Midbrain (tissue), 1 donor: ENCODE results near the gene ACSF2.
"Not testable (repeated sequence)": the region's sequence is repeated elsewhere in the genome, so short reads cannot be mapped to it uniquely, and the experiment has no call there.

Source experiments
- DNase-seq: peaks from one replicate; lab custom pipeline; 2025; lab: John Stamatoyannopoulos, UW

ACSF2 gene, protein sequence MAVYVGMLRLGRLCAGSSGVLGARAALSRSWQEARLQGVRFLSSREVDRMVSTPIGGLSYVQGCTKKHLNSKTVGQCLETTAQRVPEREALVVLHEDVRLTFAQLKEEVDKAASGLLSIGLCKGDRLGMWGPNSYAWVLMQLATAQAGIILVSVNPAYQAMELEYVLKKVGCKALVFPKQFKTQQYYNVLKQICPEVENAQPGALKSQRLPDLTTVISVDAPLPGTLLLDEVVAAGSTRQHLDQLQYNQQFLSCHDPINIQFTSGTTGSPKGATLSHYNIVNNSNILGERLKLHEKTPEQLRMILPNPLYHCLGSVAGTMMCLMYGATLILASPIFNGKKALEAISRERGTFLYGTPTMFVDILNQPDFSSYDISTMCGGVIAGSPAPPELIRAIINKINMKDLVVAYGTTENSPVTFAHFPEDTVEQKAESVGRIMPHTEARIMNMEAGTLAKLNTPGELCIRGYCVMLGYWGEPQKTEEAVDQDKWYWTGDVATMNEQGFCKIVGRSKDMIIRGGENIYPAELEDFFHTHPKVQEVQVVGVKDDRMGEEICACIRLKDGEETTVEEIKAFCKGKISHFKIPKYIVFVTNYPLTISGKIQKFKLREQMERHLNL

DNA sequence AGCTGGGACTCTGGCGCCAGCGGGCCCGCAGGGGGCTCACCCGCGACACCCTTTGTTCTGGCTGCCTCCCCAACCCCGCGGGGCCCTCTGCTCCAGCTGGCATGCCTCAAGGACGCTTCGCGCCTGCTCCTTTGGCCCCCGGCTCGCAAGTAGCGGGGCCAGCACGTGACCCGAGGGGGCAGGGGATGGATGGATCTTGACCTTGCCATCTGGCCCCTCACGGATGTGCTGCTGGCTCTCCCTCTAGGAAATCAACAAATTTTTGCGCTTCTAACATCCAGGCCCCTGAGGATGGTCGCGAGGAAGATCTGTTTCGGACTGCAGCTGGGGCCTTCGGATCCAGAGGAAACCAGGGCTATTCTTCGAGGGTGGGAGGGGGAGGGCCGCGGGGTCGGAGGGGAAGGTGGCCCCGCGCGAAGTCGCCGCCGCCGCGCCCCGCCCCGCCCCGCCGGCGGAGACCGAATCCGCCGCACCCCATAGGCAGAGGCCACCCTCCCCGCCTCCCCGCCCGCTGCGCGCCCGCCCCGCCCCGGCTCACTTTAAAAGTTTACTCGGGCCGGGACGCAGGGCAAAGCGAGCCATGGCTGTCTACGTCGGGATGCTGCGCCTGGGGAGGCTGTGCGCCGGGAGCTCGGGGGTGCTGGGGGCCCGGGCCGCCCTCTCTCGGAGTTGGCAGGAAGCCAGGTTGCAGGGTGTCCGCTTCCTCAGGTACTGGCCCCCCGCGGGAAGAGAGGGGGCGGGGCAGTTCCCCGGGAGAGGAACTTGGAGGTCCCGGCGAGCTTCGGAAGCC, at the start of gene ACSF2:
Gene ACSF2, plus strand, starts transcription at position 537 of the 790 bp plus-strand sequence. Its CDS starts 44 bp downstream, at position 581.
- no peak for DNase-seq

DNA sequence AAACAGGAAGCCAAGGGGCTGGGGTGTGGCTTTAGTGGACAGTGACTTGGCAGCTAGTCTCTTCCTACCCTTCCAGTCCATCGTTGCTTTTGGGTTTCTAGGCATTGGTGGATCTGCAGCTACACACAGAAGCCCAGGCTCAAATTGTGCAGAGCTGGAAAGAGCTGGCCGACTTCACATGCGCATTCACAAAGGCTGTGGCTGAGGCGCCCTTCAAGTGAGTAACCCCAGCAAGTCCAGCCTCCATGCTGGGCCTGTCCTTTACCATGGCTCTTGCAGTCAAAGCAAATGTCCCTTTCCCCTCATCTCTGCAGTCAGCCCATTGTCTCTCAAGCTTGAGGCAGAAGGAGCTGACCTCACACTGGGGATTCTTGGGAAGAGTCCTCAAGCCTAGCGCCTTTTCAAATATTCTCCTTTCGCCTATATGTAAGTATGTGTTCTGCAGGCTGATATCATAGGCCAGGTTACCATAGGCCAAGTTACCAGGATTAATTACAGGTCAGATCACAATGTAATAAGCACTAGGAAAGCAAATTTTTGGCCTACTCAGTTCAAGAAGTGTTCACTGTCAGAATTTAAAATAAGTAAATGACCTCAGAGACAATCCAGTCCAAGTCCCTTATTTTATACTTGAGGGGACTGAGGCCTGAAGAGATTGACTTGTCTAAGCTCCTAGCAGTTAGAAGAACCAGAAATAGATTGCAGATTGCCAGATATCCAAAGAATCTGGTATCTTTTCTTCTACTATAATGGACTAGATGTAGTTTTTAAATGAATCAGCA, 46.5 kb upstream of the ACSF2 start:
- no peak for DNase-seq

DNA sequence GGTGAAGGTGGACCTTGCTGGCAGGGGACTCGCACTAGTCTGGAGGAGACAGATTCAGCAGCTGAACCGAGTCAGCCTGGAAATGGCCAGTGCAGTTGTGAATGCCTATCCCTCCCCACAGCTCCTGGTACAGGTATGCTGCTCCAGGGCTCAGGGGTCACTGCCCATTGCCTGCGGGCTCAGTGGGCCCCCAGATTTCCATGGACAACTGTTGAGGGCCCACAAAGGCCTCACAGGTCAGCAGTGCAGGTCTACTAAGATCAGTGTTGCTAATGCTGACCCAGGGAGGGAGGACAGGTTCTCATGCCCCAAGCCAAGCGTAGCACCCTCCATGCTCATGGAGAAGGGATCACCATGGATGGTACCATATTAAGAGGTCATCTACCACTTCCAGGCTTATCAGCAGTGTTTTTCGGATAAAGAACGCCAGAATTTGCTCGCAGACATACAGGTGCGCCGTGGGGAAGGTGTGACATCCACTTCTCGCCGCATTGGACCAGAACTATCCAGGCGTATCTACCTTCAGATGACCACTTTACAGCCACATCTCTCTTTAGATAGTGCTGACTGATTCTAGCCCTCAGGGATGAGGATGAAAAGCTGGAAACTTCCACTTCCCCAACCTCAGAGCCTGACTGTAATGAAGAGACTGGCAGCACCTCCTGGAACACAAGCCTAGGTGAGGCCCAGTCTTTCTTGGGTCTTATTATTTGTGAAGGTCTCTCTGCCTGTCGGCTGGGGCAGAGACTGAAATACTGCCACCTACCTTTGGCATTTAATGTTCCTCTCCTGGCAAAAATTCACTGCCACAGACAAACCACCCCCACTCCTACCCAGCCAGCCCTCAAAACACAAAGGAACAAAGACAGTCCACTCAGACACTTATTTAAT, 45.4 kb upstream of the ACSF2 start:
- DNase-seq: no peak

DNA sequence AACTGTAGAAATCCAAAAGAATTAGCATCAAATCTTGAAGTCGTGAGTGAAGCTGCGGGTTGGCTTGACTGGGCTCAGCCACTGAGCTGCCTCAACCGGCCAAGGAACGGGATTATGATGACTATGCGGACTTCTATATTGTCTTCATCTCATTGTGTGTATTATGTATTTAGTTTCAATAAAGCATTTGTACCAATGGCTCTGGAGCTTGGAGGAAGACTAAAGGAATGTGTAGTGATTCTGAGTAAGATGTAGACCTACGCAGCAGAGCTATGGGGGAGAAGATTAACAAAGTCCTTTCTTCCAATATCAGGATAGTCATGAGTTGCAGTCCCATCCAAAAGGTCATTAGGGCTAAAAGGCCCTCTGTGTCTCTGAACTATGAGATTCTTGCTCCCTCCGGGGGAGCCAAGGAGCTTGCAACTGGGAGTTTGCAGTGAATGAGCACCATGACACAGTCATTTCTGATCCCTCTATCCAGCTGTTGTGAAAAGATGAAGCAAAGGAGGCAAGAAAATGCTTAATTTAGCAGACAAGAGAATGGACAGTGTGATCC, 44.7 kb upstream of the ACSF2 start:
- DNase-seq: no peak

DNA sequence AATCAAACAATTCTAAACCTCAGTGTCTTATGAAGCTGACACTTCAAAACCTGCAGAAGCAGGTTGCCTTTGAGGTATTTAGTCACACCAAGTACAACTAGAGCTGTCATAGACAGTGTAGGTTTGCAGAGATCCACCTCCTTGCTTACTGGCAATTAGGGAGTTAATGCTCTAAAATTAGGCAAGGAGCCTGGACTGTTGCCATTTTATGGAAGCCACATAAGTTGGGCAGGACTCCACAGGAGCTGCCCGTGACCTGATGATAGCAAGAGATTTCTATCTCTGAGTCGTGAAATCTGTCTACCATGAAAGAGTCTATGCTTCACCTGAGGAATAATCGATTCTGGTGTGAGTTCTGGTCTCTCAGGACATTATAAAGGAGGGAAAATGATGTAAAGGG, 44.1 kb upstream of the ACSF2 start:
- DNase-seq: no peak

DNA sequence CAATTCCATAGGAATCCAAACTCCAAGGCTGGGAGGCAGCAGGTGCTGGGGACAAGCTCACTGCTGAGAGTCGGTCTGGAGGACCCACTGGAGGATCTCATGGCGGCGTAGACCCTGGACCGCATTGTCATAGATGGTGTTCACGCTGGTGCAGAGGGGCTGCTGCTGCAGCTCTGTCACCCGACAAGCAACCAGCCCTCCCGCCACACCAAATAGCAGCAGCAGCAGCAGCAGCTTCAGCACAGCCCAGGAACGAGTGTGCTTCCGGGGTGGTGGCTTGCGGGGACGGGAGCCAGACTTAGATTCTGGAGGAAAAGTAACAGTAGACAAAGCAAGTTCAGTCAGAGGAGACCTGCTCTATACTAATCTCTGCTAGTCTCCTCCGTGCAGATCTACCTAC, 43.1 kb upstream of the ACSF2 start:
- DNase-seq: no peak

DNA sequence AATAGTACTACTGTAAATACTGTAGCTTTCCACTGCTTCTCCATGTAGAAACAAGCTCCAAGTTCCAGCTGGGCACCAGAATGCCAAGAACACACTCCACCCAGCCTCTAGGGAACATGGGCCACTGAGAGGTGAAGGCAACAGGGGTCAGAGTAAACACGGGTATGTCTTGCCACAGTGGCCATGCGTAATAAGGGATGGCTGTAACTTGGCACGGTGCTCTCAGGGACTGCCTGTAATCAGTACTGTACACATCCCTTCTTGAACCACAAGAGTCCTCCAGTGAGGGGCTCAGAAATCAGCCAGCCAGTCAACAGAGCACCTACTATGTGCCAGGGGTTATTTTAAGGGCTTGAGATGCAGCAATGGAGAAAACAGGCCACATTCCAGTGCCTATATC, 39.5 kb upstream of the ACSF2 start:
- DNase-seq: no peak

DNA sequence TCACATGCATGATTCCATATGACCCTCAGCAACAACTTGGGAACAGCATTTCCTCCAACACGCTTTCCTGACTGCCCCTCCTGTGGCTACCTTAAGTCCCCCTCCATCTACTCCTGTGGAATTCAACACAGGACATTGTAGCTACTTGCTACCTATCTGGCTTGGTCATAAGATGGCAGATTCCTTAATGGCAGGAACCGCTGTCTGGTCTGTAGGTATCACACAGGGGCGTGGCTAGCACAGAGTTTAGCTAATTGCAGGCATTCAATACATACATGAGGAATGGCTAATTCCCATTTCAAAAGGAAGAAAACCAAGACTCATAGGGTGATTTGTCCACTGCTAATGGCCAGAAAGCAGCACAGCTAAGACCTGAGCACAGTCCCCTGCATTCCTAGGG, 37.3 kb upstream of the ACSF2 start:
- no peak for DNase-seq

DNA sequence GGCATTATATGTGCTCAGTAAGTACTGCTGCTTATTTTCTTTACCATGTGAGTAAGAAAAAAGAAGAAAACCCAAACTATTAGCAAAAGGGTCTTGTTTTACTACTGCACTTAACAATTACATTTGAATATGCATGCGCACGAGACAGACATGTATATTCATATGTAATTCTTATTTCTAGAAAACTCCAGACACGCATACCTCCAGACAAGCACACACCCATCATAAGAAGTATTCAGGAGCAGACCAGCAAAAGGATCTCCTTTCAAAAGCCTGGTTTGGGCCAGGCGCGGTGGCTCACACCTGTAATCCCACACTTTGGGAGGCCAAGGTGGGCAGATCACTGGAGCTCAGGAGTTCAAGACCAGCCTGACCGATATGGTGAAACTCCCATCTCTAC, 36.5 kb upstream of the ACSF2 start:
- no peak for DNase-seq

DNA sequence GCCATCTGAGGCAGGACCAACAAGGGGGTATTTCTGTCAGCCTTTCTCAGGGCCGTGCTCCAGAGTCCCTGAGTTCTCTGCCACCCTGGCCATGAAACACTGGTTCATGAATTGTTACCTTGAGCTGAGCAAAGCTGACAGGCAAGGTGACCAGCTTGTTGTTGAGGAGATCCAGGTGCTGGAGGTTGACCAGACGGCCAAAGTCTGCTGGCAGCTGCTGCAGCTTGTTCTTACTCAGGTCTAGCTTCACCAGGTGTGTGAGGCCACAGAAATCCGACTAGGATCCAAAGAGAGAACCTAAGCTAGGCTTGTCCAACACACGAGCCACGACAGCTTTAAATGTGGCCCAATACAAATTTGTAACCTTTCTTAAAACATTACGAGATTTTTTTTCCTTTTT, 33.4 kb upstream of the ACSF2 start:
- no peak for DNase-seq

DNA sequence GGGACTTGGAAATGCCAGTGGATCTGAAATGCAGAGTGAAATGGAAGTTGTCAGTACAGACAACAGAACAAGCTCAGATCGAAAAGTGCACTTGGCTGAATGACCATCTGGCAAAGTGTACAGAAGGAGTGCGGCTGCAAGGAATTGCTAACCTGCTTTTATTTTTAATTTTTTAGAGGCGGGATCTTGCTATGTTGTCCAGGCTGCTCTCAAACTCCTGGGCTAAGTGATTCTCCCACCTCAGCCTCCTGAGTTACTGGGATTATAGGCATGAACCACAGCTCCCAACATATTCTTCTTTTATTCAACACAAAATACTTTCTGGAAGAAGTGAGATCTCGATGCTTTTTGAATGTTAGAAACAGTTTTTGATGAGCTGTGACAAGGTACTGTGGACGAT, 32.3 kb upstream of the ACSF2 start:
- no peak for DNase-seq

DNA sequence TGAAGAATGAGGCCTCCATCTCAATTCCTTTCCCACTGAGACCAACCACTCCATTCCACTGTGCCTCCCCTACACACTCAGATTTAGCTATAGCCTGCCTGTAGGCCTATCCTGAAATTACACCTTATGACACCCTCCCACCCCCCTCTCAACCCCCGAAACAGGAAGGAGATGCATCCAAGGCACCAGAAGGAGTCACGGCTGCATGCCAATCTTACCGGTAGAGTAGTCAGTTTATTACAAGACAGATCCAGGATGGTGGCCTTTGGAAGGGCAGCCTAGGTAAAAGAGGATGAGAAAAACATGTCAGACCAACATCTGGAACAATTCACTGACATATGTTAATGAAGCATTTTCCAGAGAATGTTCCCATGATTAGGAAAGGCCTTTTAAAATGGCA, 31.3 kb upstream of the ACSF2 start:
- no peak for DNase-seq

DNA sequence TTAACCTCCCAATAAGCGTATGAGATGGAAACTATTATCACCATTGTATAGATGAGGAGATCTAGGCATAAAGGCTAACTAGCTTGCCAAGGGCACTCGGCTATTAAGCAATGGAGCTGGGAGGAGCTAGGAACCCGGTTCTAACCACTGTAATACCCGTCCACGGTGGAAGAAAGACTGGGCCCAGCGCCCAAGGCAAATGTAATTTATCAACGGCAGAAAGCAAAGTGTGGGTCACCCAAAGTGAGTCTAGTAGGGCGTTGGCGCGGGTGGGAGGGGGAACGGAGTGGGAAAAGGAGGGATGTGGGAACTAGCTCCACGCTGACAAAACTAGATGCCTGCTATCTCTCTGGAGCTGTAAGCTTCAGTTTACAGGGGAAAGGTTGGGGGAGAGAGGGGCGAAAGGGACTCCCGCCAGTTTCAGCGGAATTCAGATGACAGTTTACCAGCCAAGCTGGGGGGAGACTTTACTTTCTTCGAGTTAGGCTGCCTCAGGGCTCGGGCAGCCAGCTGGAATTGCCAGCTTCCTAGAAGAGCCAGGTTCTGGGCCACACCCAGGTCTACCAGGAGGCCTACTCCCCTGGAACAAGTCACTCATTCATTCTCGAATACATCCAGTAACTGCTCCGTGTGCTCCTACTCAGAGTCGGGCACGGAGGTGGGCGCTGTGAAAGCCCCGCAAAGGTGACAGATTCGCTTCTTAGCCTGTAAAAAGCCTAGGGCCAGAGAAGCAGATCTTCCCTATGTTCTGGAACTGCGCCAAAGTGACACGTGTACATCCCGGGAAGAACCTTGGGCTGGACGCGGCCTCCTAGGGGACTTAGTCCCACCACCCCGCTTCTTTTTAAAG, 29.5 kb upstream of the ACSF2 start:
- no peak for DNase-seq

DNA sequence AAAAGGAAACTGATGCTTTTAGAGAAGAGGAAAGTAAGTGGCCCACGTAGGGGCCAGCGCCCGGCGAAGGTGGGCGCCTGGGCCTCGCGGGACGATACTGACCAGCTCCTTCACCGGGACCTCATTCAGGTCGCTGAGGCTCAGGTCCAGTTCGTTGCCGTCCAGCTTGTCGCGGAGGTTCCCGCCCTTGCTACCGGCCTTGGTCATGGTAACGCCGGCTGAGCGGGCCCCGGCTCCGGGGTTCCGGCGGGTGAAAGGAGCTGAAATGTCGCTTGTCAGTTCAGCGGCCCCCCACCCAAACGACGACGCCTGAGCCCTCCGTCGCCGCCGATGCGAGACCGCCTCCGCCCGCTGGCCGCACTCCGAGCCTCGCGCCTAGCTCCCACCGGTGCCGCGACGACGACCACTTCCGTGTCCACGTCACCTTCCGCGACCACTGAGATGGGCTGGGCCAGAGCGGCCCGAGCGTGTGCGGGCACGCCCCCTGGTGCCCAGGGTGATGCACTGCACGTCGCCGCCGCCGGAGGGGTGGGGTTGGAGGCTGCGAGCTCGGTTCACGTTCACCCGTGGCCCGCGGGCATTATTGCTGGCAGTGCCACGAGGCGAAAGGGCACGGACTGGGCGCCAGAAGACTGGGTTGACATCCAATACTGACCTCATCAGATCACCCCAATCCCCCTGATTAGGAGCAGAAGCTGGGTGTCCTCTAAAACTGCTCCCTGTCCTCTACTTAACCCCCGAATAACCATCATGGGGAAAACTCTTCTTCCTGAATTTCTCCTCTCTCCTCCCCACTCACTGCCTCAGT, 28.7 kb upstream of the ACSF2 start, which contains the start of gene LRRC59:
Gene LRRC59, minus strand, starts transcription at position 413 of the 808 bp plus-strand sequence. Its CDS starts 206 bp downstream, at position 207.
- DNase-seq: peak; percentile 82

DNA sequence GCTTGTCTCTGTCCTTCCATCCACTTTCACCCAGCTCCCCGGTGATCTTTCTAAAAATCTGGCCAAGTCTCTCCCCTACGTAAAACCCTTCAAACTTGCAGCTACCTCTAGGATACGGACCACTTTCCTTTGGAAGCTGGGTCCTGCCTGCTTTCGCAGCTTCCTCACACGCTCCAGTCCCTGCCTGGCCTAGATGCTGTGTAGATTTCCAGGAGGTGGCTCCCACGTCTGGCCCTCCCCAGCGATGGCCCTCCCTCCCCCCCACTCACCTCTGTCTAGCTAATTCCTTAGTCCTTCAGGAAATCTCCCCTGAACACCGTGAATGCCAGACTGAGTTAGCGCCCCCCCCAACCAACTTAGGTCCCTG, 28.1 kb upstream of the ACSF2 start:
- no peak for DNase-seq

DNA sequence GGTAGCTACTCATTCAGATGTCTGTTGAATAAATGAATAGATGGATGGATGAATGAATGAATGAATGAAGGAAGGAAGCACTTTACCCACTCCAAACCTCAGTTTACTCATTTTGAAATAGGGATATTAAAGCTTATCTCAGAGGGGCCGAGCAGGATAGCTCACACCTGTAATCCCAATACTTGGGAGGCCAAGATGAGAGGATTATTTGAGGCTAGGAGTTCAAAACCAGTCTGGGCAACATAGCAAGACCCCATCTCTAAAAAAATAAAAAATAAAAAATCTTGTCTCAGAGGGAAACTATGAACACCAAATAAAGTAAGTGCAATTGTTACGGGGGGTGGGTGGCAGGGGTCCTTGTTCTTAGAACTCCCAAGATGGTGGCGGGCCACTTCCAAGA, 27.3 kb upstream of the ACSF2 start:
- DNase-seq: not testable (repeated sequence)

DNA sequence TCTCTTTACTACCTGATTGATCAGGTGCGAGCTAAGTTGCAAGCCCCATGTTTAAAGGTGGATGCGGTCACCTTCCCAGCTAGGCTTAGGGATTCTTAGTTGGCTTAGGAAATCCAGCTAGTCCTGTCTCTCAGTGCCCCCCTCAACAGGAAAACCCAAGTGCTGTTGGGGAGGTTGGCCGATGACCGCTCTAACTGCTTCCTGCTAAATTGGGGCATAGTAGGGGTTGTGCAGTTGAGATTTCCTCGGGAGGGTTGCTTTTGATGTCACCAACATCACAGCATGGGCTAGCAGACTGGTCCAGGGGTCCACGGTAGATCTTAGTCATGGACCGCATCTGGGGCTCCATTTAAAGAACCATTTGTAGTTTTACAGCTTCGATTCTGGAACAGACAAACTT, 26.4 kb upstream of the ACSF2 start:
- DNase-seq: not testable (repeated sequence)

DNA sequence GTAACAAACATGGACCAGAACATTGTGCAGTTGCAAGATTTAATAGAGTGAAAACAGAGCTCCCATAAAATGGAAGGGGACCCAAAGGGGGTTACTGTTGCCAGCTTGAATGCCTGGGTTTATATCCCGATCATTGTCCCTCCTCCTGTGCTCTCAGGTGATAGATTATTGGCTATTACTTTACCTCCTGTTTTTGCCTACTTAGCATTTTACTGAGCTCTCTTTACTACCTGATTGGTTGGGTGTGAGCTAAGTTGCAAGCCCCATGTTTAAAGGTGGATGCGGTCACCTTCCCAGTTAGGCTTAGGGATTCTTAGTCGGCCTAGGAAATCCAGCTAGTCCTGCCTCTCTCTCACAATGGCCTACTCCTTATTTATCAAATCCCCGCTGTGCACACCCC, 20.7 kb upstream of the ACSF2 start:
- DNase-seq: not testable (repeated sequence)

DNA sequence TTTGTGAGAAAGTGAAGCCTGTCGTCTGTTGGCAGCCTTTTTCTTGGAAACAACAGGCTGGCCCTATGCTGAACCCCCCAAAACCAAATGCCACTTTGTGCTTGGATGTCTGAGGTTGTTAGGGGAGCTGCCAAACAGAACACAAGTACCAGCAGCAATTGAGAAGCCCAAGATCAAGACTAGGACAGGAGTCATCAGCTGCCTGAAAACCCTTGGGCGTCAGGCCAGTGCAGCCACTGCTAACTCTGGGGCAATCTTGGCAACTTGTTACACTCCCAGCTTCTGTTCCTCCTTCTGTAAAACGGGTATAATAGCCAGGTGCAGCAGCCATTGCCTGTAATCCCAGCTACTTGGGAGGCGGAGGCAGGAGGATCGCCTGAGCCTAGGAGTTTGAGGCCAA, 19.4 kb upstream of the ACSF2 start:
- DNase-seq: no peak
